Common myeloid progenitor, CD34-positive (primary cell): ENCODE results near the gene PPP1R12B.
A peak's percentile ranks its signal among the peaks of the same experiment; 100 is the strongest.
"Not testable (repeated sequence)": the region's sequence is repeated elsewhere in the genome, so short reads cannot be mapped to it uniquely, and the experiment has no call there.

ENCODE experiments used
- CTCF ChIA-PET: fragments of 350-600 bp; sonication (Branson Sonifier 250); formaldehyde crosslinking; loops from one replicate; lab custom pipeline; 2021; ENCODE audit warnings: antibody characterized with exemption; lab: Charles Lee
- POLR2A ChIA-PET: fragments of 350-600 bp; sonication (Branson Sonifier 250); formaldehyde crosslinking; loops from one replicate; lab custom pipeline; 2021; ENCODE audit warnings: antibody characterized with exemption; lab: Charles Lee
- DNase-seq, 3 donors: peaks; one replicate each; pipeline versions ENCODE4 v3.0.0 to v3.0.0-alpha.2; 2013
- H3K27ac ChIP-seq, 2 experiments: 1 replicate in 1 of 2; 2 replicates in 1 of 2; pipeline ENCODE4 v1.7.0; 2013; ENCODE audit warnings: inconsistent platforms in 2 of 2, low read length in 2 of 2, mild to moderate bottlenecking in 2 of 2, low read depth in 1 of 2, moderate library complexity in 1 of 2; ENCODE audit not compliant: severe bottlenecking in 2 of 2, insufficient read depth in 1 of 2, poor library complexity in 1 of 2
- H3K27me3 ChIP-seq, 5 experiments: replicated peaks in 2 of 5; 1 replicate in 3 of 5; 2 replicates in 2 of 5; pipeline versions ENCODE4 v1.6.1 to v1.7.0; 2013; ENCODE audit warnings: low read length in 4 of 5, mild to moderate bottlenecking in 2 of 5, moderate library complexity in 2 of 5, inconsistent platforms in 1 of 5; ENCODE audit not compliant: insufficient read depth in 5 of 5, control insufficient read depth in 4 of 5
- H3K36me3 ChIP-seq, 4 experiments: 1 replicate in 2 of 4; 2 replicates in 2 of 4; pipeline versions ENCODE4 v1.6.1 to v1.7.0; 2013; ENCODE audit warnings: low read length in 3 of 4, control low read depth in 1 of 4, mild to moderate bottlenecking in 1 of 4; ENCODE audit not compliant: control insufficient read depth in 4 of 4, insufficient read depth in 4 of 4
- H3K4me1 ChIP-seq, 4 experiments: 1 replicate in 3 of 4; 2 replicates in 1 of 4; pipeline versions ENCODE4 v1.6.1 to v1.7.1; 2013; ENCODE audit warnings: low read length in 3 of 4, mild to moderate bottlenecking in 3 of 4, control low read depth in 1 of 4, inconsistent platforms in 1 of 4, moderate library complexity in 1 of 4; ENCODE audit not compliant: control insufficient read depth in 4 of 4, insufficient read depth in 4 of 4; ENCODE audit errors: control extremely low read depth in 1 of 4
- H3K4me3 ChIP-seq, 7 experiments: 1 replicate in 4 of 7; 2 replicates in 3 of 7; pipeline versions ENCODE4 v1.5.1 to v1.7.0; 2013; ENCODE audit warnings: mild to moderate bottlenecking in 7 of 7, low read length in 6 of 7, moderate library complexity in 6 of 7, inconsistent platforms in 2 of 7, low read depth in 2 of 7, control low read depth in 1 of 7; ENCODE audit not compliant: insufficient read depth in 4 of 7, control insufficient read depth in 1 of 7; ENCODE audit errors: extremely low read depth in 1 of 7
- H3K9me3 ChIP-seq, 5 experiments: 1 replicate in 4 of 5; 2 replicates in 1 of 5; pipeline versions ENCODE4 v1.6.1 to v1.7.1; 2013; ENCODE audit warnings: low read length in 4 of 5, mild to moderate bottlenecking in 2 of 5, inconsistent platforms in 1 of 5, low read depth in 1 of 5, moderate library complexity in 1 of 5; ENCODE audit not compliant: control insufficient read depth in 4 of 5, insufficient read depth in 2 of 5; ENCODE audit errors: control extremely low read depth in 1 of 5
- WGBS: methylation state at CpG from one replicate; pipeline ENCODE4 v1.1.5; 2013; ENCODE audit not compliant: insufficient coverage; 5-methylcytosine and 5-hydroxymethylcytosine counted together

Gene PPP1R12B

GRCh38 chr1:202349206-202349928, 868 bp downstream of the PPP1R12B start:
- Histone ChIP-seq H3K9me3 (no peaks in the 10 kb centered on the region), H3K27me3 (no peaks in the 10 kb centered on the region), H3K27ac (peak overlapping the region; percentile 42 to 87), H3K4me1 (peaks cover 5 to 18% (median 13%) of the 10 kb centered on the region in 4 experiments), H3K4me3 (peak overlapping the region; percentile 67 to 99 (median 95)), H3K36me3 (peaks cover 0 to 2% (median 0%) of the 10 kb centered on the region in 4 experiments)
- WGBS: 0% methylated on average over 7 of the region's 12 CpGs
- CTCF ChIA-PET: interaction anchor here (0.9 to 1.7 kb wide), 3 partner anchors 11 to 216 kb away, joined by 3 read pairs; no protein-coding TSS in a partner anchor
- POLR2A ChIA-PET: interaction anchor here (0.8 kb wide), 1 partner anchor 11 kb away, joined by 3 read pairs; no protein-coding TSS in a partner anchor
- peak in 2 of 3 donors; percentile 32 to 44 for DNase-seq

DNA sequence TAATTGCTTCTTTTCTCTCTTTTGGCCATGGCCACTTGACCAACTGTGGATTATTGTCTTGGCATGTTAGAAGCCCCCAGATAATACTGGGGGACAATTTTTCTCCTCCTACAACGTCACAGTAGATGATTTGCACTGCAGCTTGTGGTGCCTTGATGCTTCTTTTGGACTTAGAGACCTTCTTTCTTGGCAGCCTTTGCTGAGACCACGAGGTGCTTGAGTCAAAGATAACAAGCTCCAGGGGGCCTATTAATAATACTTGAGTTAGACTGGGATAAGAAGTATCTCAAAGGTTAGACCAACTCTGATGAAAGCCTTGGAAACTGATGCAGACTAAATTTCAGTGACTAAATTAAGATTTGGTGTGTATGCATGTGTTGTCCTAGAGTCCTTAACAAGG, 3.2 kb downstream of the PPP1R12B start:
- Histone ChIP-seq H3K9me3 (no peaks in the 10 kb centered on the region), H3K36me3 (peaks cover 0 to 2% (median 0%) of the 10 kb centered on the region in 4 experiments), H3K27me3 (no peaks in the 10 kb centered on the region), H3K27ac (no peak overlapping the region), H3K4me3 (no peak overlapping the region), H3K4me1 (peaks cover 5 to 18% (median 13%) of the 10 kb centered on the region in 4 experiments)
- no peak for DNase-seq
- ChIA-PET POLR2A (no interaction called here), CTCF (no interaction called here)
- WGBS: 80% methylated on average over 2 of the region's 2 CpGs

DNA sequence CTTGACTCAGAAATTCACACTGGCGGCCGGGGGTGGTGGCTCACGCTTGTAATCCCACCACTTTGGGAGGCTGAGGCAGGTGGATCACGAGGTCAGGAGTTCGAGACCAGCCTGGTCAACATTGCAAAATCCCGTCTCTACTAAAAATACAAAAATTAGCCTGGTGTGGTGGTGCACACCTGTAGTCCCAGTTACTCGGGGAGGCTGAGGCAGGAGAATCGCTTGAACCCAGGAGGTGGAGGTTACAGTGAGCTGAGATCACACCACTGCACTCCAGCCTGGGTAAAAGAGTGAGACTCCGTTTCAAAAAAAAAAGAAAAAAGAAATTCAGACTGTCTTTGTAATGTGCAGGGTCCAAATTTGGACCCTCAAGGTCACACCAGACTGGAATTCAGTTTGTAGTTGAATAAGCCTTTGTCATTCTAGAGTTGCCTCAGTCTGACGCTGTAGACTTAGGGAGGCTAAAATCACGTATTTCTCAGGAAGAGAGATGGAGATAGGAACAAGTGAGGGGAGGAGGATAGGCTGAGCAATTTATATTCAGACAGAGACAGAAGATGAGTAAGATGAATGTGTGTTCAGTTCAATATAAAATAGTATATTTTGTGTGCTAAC, 4.2 kb downstream of the PPP1R12B start:
- H3K4me1 ChIP-seq: peaks cover 5 to 18% (median 13%) of the 10 kb centered on the region in 4 experiments
- H3K9me3 ChIP-seq, H3K36me3 ChIP-seq, H3K27me3 ChIP-seq, CTCF ChIA-PET, DNase-seq, POLR2A ChIA-PET, H3K27ac ChIP-seq, H3K4me3 ChIP-seq: not testable (repeated sequence)
- WGBS: 98% methylated on average over 7 of the region's 11 CpGs

DNA sequence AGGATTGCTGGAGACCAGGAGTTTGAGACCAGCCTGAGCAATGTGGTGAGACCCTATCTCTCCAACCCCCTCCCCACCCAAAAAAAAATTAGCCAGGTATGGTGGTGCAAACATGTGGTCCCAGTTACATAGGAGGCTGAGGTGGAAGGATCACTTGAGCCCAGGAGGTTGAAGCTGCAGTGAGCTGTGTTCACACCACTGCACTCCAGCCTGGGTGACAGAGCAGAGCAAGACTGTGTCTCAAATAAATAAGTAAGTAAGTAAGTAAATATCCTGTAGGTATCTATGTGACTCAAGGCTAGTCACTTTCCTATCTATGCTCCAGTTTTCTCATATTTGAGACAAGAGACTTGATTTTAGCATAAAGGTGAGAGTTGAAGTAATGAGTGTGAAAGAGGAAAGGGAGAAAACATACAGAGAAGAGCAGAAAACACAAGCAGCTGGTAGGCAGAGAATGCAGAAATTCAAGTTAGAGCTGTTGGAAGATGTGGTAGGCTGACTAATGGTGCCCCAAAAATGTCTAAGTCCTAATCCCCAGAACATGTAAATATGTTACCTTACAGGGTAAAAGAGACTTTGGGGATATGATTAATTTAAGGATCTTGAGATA, 7.5 kb downstream of the PPP1R12B start:
- H3K9me3 ChIP-seq: no peaks in the 10 kb centered on the region
- H3K4me3 ChIP-seq: no peak overlapping the region
- H3K4me1 ChIP-seq: peaks cover 0 to 2% (median 0%) of the 10 kb centered on the region in 4 experiments
- no peak for DNase-seq
- ChIA-PET POLR2A (no interaction called here), CTCF (interaction anchor here (1.2 kb wide), 1 partner anchor 9 kb away, joined by 3 read pairs; no protein-coding TSS in a partner anchor)
- H3K27ac ChIP-seq: no peak overlapping the region
- peaks cover 0 to 2% (median 0%) of the 10 kb centered on the region in 4 experiments for H3K36me3 ChIP-seq
- no peaks in the 10 kb centered on the region for H3K27me3 ChIP-seq

DNA sequence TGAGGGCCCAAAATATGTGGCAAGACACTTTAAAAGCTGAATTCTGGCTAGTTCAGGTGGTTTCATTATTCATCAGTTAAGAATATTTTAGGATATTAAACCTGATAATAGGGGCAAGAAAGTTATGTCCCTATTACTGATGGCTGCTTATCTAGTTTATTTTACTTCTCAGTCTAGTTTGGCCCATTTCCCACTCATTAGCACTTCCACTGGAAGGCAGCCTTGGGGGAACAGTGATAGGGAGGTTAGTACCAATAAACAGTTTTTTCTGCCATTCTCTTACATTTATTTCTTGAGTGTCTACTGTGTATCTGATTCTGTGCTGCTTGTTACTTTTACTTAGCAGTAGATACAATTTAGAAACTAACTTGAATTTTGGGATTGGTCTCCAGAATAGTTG, 9.0 kb downstream of the PPP1R12B start:
- H3K9me3 ChIP-seq: no peaks in the 10 kb centered on the region
- H3K27me3 ChIP-seq: no peaks in the 10 kb centered on the region
- no peak overlapping the region for H3K27ac ChIP-seq
- no peak for DNase-seq
- POLR2A ChIA-PET: no interaction called here
- H3K36me3 ChIP-seq: no peaks in the 10 kb centered on the region
- peaks cover 0 to 2% (median 0%) of the 10 kb centered on the region in 4 experiments for H3K4me1 ChIP-seq
- no peak overlapping the region for H3K4me3 ChIP-seq
- CTCF ChIA-PET: no interaction called here

- peaks cover 0 to 4% (median 1%) of the 10 kb centered on the region in 4 experiments for H3K4me1 ChIP-seq
- ChIA-PET CTCF (interaction anchor here (0.8 to 1.0 kb wide), 2 partner anchors 11 to 100 kb away, joined by 3 read pairs; no protein-coding TSS in a partner anchor), POLR2A (no interaction called here)
- DNase-seq: no peak
- 100% methylated on average over 1 of the region's 2 CpGs for WGBS
- no peak overlapping the region for H3K4me3 ChIP-seq
- no peak overlapping the region for H3K27ac ChIP-seq
- H3K36me3 ChIP-seq: no peaks in the 10 kb centered on the region
- no peaks in the 10 kb centered on the region for H3K9me3 ChIP-seq
- H3K27me3 ChIP-seq: no peaks in the 10 kb centered on the region
Observed at GRCh38 chr1:202361224-202361623, 12.7 kb downstream of the PPP1R12B start.
